Gastroesophageal sphincter (tissue), 4 donors: ENCODE measurements around the gene UBAC2. TPM values are rescaled to one million over a fixed set of nuclear protein-coding genes. Genes with fewer than 3 reads are reported as not detected.

Experiments used
- ATAC-seq: fragments of 150-250 bp; one replicate; pipeline ENCODE4 v1.9.1; 2016; ENCODE audit warnings: mild to moderate bottlenecking, moderate library complexity
- H3K27ac ChIP-seq, 4 donors: fragments of 200-600 bp; sonication (generic) in 3 of 4; 1 replicate in 3 of 4; 2 replicates in 1 of 4; pipeline ENCODE4 v1.5.1; 2016 to 2019
- H3K27me3 ChIP-seq: fragments of 200-600 bp; sonication (generic); one replicate; pipeline ENCODE4 v1.5.1; 2019
- H3K36me3 ChIP-seq, 2 donors: fragments of 200-600 bp; sonication (generic); one replicate each; pipeline ENCODE4 v1.5.1; 2019; ENCODE audit warnings: control low read depth in 1 of 2
- H3K4me1 ChIP-seq, 3 donors: fragments of 200-600 bp; sonication (generic); 1 replicate in 2 of 3; 2 replicates in 1 of 3; pipeline ENCODE4 v1.5.1; 2016 to 2019; ENCODE audit warnings: control low read depth in 2 of 3
- H3K4me3 ChIP-seq, 2 donors: fragments of 200-600 bp; sonication (generic); one replicate each; pipeline ENCODE4 v1.5.1; 2019; ENCODE audit warnings: mild to moderate bottlenecking in 1 of 2, moderate library complexity in 1 of 2
- H3K9me3 ChIP-seq, 3 donors: fragments of 200-600 bp; sonication (generic); one replicate each; pipeline ENCODE4 v1.5.1; 2017 to 2019; ENCODE audit warnings: control low read depth in 2 of 3
- EP300 ChIP-seq: sonication (generic); formaldehyde crosslinking; IDR thresholded peaks from one replicate; pipeline ENCODE4 v1.6.1; 2017; ENCODE audit warnings: antibody characterized with exemption, mild to moderate bottlenecking
- POLR2A ChIP-seq, 2 donors: fragments of 450-650 bp; IDR thresholded peaks; one replicate each; pipeline ENCODE4 v1.6.1; 2017; ENCODE audit warnings: antibody characterized with exemption in 2 of 2, mild to moderate bottlenecking in 2 of 2, moderate library complexity in 1 of 2
- POLR2AphosphoS5 ChIP-seq: sonication (generic); formaldehyde crosslinking; IDR thresholded peaks from one replicate; pipeline ENCODE4 v1.6.1; 2017; ENCODE audit warnings: antibody characterized with exemption
- WGBS, 2 donors: methylation state at CpG; one replicate each; pipeline ENCODE4 v1.1.5; 2018; ENCODE audit warnings: low coverage in 1 of 2; 5-methylcytosine and 5-hydroxymethylcytosine counted together
- total RNA-seq, 4 donors: library from RNA; depleted of rRNA; stranded (reverse); fragments of >200 nt; gene quantifications; one replicate each; pipeline ENCODE4 v1.1.0, GENCODE V29; 2016
- TF ChIP-seq, protein P1 (sequence below), 4 experiments: fragments of 200-600 bp in 2 of 4; fragments of 450-650 bp in 2 of 4; sonication (generic) in 1 of 4; IDR thresholded peaks; one replicate each; pipeline ENCODE4 v1.5.1; 2017 to 2019; ENCODE audit warnings: antibody characterized with exemption in 4 of 4, mild to moderate bottlenecking in 2 of 4, moderate library complexity in 2 of 4

The UBAC2 gene
- total RNA-seq, 4 donors from 2014 or later: 45.0 to 59.6 (median 52.2) TPM

DNA sequence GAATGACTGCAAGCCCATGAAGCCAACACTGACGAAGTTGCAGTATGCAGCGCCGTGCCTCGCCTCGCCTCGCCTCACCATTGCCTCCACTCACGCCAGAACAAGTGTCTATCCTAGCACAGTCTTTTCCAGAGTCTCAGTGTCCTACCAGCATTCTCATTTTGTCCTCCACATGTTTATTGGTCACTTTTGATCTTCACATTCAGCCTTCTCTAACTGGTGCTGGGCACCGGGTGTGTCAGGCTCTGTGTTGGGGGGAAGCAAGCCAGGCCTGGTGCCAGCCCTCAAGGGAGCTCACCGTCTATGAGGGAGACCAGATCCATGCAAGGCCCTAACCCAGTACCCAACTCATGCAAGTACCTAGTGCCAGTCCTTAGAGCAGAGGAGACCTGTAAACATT is 176.3 kb downstream of the UBAC2 start:
- no peak for TF ChIP-seq POLR2A (IDR thresholded peaks at IDR 0.05)
- TF ChIP-seq, protein P1, sequence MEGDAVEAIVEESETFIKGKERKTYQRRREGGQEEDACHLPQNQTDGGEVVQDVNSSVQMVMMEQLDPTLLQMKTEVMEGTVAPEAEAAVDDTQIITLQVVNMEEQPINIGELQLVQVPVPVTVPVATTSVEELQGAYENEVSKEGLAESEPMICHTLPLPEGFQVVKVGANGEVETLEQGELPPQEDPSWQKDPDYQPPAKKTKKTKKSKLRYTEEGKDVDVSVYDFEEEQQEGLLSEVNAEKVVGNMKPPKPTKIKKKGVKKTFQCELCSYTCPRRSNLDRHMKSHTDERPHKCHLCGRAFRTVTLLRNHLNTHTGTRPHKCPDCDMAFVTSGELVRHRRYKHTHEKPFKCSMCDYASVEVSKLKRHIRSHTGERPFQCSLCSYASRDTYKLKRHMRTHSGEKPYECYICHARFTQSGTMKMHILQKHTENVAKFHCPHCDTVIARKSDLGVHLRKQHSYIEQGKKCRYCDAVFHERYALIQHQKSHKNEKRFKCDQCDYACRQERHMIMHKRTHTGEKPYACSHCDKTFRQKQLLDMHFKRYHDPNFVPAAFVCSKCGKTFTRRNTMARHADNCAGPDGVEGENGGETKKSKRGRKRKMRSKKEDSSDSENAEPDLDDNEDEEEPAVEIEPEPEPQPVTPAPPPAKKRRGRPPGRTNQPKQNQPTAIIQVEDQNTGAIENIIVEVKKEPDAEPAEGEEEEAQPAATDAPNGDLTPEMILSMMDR (IDR thresholded peaks at IDR 0.05): no peak
- H3K4me1 ChIP-seq: no peaks in the 10 kb centered on the region
- no peak for ATAC-seq
- peaks cover 0 to 79% of the 10 kb centered on the region in 2 donors for H3K36me3 ChIP-seq
- 98 to 100% methylated on average over 2 to 9 of the region's 9 CpGs for WGBS, 2 donors
- H3K9me3 ChIP-seq: no peaks in the 10 kb centered on the region
- H3K27ac ChIP-seq: no peak overlapping the region
- H3K4me3 ChIP-seq: no peak overlapping the region
- no peaks in the 10 kb centered on the region for H3K27me3 ChIP-seq

DNA sequence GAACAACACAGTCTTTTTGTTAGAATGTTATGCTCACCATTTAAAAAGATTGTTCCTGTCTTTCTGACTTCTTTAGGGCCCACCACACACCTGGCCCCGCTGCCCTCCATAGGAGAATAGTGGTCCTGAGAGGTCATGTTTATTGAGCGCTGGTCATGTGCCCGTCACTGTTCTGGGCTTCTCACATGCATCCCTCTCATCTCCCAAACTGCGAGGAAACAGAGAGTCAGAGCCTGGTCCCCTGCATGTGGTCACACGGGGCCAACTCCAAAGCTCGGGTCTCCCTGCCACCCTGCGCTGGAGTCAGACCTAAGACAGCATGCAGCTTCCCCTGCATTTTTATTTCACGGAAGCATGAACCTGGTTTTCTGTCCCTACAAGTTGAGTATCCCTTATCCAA is 177.0 kb downstream of the UBAC2 start:
- H3K9me3 ChIP-seq: no peaks in the 10 kb centered on the region
- H3K36me3 ChIP-seq: peaks cover 0 to 72% of the 10 kb centered on the region in 2 donors
- no peaks in the 10 kb centered on the region for H3K4me1 ChIP-seq
- no peak overlapping the region for H3K27ac ChIP-seq
- no peaks in the 10 kb centered on the region for H3K27me3 ChIP-seq
- no peak for ATAC-seq
- TF ChIP-seq EP300: no peak
- TF ChIP-seq POLR2A (IDR thresholded peaks at IDR 0.05): no peak
- TF ChIP-seq, protein P1 (IDR thresholded peaks at IDR 0.05): no peak
- no peak for TF ChIP-seq POLR2AphosphoS5
- no peak overlapping the region for H3K4me3 ChIP-seq
- WGBS, 2 donors: 95 to 100% methylated on average over 3 to 5 of the region's 8 CpGs

DNA sequence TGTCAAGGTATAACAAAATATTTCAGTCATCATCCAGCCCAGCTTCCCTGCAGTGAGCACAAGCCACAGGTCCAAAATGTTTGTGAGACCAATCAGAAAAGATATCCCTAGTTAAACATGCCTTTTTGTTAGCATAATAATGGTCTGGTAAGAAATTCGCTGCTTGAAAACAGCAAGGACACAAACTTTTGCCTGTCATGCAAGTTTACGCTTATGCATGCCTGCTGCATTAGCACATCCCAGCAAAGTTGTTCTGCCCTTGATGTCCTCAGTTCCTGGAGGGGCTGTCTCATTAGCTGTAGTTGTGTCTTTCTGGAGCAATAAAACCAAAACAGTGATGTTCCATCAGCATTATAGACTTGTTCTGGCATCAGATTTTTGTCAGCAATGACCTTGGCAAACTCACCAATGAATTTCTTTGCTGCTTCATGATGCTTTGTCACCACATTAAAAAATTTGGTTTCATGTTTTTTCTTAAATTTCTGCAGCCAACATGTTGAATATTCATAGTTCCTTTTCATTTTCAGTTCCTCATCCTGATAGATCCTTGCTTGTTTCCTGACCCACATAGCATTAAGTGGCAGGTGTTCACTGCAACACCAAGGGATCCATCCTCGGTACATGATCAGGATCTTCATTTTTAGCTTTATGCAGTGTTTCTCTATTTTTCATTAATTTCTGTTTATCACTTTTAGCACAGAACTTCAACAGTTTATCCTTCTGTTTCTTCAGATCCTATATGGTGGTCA is 178.5 kb downstream of the UBAC2 start:
- TF ChIP-seq POLR2AphosphoS5 (no peak), POLR2A (IDR thresholded peaks at IDR 0.05) (no peak), EP300 (no peak)
- TF ChIP-seq, protein P1 (IDR thresholded peaks at IDR 0.05): no peak
- no peak for ATAC-seq
- no peak overlapping the region for H3K27ac ChIP-seq
- H3K27me3 ChIP-seq: no peaks in the 10 kb centered on the region
- no peaks in the 10 kb centered on the region for H3K9me3 ChIP-seq
- H3K36me3 ChIP-seq: peaks cover 0 to 63% of the 10 kb centered on the region in 2 donors
- no peaks in the 10 kb centered on the region for H3K4me1 ChIP-seq
- WGBS, 2 donors: 75 to 83% methylated on average over 2 to 3 of the region's 3 CpGs
- H3K4me3 ChIP-seq: no peak overlapping the region

DNA sequence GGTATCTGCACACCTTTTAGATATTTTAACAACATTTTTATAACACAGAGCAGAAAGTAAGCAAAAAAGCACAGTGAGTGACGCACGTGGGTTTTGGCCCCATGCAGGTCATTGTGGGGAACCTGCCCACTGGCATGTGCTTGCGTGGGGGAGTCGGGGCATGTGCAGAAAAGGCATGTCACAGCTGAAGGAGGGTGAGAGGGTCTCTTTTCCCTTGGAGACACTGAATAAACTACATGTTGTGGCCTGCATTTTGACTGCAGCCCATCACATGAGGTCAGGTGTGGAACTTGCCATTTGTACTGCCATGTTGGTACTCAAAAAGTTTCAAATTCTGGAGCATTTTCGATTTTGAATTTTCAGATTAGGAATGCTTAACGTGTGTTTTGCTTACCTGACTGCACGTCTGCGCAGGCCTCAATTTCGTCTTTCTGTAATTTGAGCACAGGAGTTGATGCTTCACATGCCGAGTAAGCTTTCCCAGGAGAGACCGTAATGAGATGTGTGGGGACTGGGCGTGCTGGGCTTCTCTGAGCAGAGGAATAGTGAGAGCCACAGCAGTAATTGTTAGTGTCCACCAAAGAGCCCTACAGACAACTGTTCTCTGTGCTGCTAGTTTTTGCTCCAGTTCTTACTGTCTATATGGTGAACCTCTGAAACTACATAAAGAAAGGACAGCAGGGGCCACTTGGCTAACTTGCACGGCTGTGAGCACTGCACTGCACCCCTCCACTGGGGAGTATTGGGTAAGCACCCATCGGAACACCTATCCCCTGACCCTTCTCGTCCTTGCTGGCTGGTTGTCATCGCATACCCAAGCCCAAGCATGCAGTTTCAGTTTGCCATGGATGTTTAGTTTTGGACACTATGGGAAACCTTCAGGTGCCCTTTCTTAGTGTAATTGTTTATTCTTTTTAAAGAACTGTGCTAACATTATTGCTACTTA is 179.5 kb downstream of the UBAC2 start:
- Histone ChIP-seq H3K4me3 (no peak overlapping the region), H3K27me3 (no peaks in the 10 kb centered on the region), H3K4me1 (no peaks in the 10 kb centered on the region), H3K9me3 (no peaks in the 10 kb centered on the region), H3K27ac (no peak overlapping the region), H3K36me3 (peaks cover 0 to 66% of the 10 kb centered on the region in 2 donors)
- ATAC-seq: no peak
- TF ChIP-seq, protein P1 (IDR thresholded peaks at IDR 0.05): no peak
- TF ChIP-seq POLR2AphosphoS5 (no peak), EP300 (no peak), POLR2A (IDR thresholded peaks at IDR 0.05) (no peak)
- WGBS, 2 donors: 91 to 94% methylated on average over 12 to 14 of the region's 16 CpGs
